Tibial nerve (tissue), 4 donors: ENCODE measurements around the gene RASAL1. TPM values are rescaled to one million over a fixed set of nuclear protein-coding genes. Genes with fewer than 3 reads are reported as not detected.

Source experiments
- DNase-seq, 2 donors: peaks; one replicate each; pipeline ENCODE4 v3.0.0-alpha.2; 2019; ENCODE audit warnings: low spot score in 2 of 2
- H3K27ac ChIP-seq, 4 donors: fragments of 200-600 bp; sonication (generic) in 3 of 4; one replicate each; pipeline ENCODE4 v1.5.1; 2017 to 2019; ENCODE audit warnings: mild to moderate bottlenecking in 1 of 4
- H3K27me3 ChIP-seq, 2 donors: fragments of 200-600 bp; sonication (generic) in 1 of 2; one replicate each; pipeline versions ENCODE4 v1.5.1 to v1.6.0; 2017 to 2019
- H3K36me3 ChIP-seq, 3 donors: fragments of 200-600 bp; sonication (generic); one replicate each; pipeline ENCODE4 v1.5.1; 2018 to 2019
- H3K4me1 ChIP-seq, 4 donors: fragments of 200-600 bp; sonication (generic) in 3 of 4; one replicate each; pipeline ENCODE4 v1.5.1; 2017 to 2019
- H3K4me3 ChIP-seq, 4 donors: fragments of 200-600 bp; sonication (generic) in 3 of 4; one replicate each; pipeline ENCODE4 v1.5.1; 2017 to 2019; ENCODE audit warnings: mild to moderate bottlenecking in 1 of 4, moderate library complexity in 1 of 4
- H3K9me3 ChIP-seq, 4 donors: fragments of 200-600 bp; sonication (generic) in 3 of 4; one replicate each; pipeline ENCODE4 v1.5.1; 2017 to 2019
- EP300 ChIP-seq, 2 donors: sonication (generic); formaldehyde crosslinking; IDR thresholded peaks; one replicate each; pipeline ENCODE4 v1.6.1; 2017; ENCODE audit warnings: antibody characterized with exemption in 2 of 2, mild to moderate bottlenecking in 1 of 2
- POLR2A ChIP-seq, 2 donors: fragments of 450-650 bp; IDR thresholded peaks; one replicate each; pipeline ENCODE4 v1.6.1; 2017; ENCODE audit warnings: antibody characterized with exemption in 2 of 2, mild to moderate bottlenecking in 2 of 2, moderate library complexity in 2 of 2
- WGBS, 2 donors: methylation state at CpG; one replicate each; pipeline ENCODE4 v1.1.5; 2018; 5-methylcytosine and 5-hydroxymethylcytosine counted together
- total RNA-seq, 4 donors: library from RNA; depleted of rRNA; stranded (reverse); fragments of >200 nt; gene quantifications; one replicate each; pipeline ENCODE4 v1.1.0, GENCODE V29; 2016
- TF ChIP-seq, protein P1 (sequence below), 5 experiments: fragments of 200-600 bp in 3 of 5; fragments of 450-650 bp in 2 of 5; sonication (generic) in 3 of 5; IDR thresholded peaks; one replicate each; pipeline ENCODE4 v1.5.1; 2016 to 2019; ENCODE audit warnings: antibody characterized with exemption in 5 of 5, mild to moderate bottlenecking in 3 of 5, moderate library complexity in 2 of 5

RASAL1 gene
- total RNA-seq, 4 donors from 2014 or later: 0.87 to 5.2 (median 3.3) TPM

DNA sequence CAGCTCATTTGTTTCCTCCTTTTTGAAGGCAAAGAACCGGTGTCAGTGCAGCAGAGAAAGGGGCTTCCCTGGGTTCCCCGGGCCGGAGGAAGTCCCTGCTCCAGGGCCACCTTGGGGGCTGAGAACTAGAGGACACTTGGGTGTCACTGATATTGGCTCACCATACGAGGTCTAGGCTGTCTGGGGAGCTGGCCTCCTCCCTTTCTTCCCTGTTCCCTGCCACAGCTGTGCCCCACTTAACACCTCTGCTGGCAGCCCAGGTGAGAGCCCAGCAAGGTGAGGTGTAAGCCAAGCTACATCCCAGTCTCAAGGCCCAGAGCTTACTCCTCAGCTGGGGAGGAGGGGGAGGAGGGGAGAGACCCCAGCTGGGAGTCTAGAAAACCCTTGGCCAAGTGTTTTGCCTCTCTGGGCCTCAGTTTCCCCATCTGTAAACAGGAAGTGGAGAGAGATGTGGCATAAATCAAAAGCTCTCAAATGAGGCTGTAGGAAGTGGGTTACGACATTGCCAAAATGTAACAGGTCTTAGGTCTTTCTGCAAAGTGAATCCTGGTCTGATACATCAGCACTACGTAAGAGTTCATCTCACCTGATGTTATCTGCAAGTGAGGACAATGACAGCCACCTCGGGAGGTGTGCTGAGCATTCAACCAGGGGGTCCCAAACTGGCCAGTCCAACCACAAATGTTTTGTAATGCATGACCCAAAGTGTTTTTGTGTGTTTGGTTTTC is 25.5 kb downstream of the RASAL1 start:
- WGBS, 2 donors: 51 to 79% methylated on average over 7 of the region's 7 CpGs
- H3K36me3 ChIP-seq: no peaks in the 10 kb centered on the region
- DNase-seq: no peak

DNA sequence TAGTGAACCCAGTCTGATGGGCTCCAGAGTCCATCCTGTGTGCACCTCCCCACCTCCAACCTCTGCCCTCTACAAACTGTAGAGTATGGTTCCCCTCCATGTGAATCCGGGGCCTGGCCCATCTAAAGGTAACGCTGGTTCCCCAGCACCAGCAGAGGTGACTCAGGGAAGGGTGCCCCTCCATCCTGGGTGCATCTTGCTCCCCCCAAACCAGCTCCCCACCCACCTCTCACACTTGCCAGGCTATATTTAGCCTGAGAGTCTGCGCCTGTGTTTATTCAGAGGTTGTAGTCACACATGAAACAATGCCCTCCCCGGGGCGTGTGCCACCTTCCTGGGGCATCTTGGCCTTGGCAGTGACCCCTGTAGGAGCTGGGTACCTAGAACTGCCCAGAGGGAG is 26.2 kb downstream of the RASAL1 start:
- H3K27ac ChIP-seq: no peak overlapping the region
- H3K9me3 ChIP-seq: no peaks in the 10 kb centered on the region
- H3K36me3 ChIP-seq: no peaks in the 10 kb centered on the region
- no peaks in the 10 kb centered on the region for H3K4me1 ChIP-seq
- TF ChIP-seq, protein P1, sequence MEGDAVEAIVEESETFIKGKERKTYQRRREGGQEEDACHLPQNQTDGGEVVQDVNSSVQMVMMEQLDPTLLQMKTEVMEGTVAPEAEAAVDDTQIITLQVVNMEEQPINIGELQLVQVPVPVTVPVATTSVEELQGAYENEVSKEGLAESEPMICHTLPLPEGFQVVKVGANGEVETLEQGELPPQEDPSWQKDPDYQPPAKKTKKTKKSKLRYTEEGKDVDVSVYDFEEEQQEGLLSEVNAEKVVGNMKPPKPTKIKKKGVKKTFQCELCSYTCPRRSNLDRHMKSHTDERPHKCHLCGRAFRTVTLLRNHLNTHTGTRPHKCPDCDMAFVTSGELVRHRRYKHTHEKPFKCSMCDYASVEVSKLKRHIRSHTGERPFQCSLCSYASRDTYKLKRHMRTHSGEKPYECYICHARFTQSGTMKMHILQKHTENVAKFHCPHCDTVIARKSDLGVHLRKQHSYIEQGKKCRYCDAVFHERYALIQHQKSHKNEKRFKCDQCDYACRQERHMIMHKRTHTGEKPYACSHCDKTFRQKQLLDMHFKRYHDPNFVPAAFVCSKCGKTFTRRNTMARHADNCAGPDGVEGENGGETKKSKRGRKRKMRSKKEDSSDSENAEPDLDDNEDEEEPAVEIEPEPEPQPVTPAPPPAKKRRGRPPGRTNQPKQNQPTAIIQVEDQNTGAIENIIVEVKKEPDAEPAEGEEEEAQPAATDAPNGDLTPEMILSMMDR (IDR thresholded peaks at IDR 0.05): no peak
- H3K27me3 ChIP-seq: no peaks in the 10 kb centered on the region
- H3K4me3 ChIP-seq: no peak overlapping the region
- 80 to 93% methylated on average over 5 of the region's 5 CpGs for WGBS, 2 donors
- DNase-seq: no peak

More for the DNA sequence above, 25.5 kb downstream of the RASAL1 start:
- H3K9me3 ChIP-seq: no peaks in the 10 kb centered on the region
- no peak overlapping the region for H3K4me3 ChIP-seq
- no peak for TF ChIP-seq EP300 (IDR thresholded peaks at IDR 0.05)
- TF ChIP-seq, protein P1 (IDR thresholded peaks at IDR 0.05): no peak
- no peak for TF ChIP-seq POLR2A (IDR thresholded peaks at IDR 0.05)
- no peaks in the 10 kb centered on the region for H3K27me3 ChIP-seq
- no peaks in the 10 kb centered on the region for H3K4me1 ChIP-seq
- H3K27ac ChIP-seq: no peak overlapping the region

DNA sequence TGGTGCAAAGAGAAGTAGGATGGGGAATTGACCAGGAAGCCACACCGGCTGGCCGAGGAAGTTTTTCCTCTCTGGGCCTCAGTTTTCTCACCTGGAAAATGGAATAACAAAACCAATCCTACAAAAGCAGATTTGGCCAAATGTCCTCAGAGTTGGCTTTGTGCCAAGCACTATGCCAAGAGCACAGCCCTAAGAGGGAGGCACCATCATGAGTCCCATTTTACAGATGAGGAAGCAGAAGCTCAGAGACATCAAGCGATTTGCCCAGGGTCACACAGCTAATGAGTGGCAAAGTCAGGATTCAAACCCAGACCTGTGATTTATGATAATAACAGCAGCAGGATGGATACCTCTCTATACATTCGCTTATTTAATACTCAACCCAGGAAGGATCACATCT is 27.3 kb downstream of the RASAL1 start:
- WGBS, 2 donors: 94 to 96% methylated on average over 4 of the region's 4 CpGs

DNA sequence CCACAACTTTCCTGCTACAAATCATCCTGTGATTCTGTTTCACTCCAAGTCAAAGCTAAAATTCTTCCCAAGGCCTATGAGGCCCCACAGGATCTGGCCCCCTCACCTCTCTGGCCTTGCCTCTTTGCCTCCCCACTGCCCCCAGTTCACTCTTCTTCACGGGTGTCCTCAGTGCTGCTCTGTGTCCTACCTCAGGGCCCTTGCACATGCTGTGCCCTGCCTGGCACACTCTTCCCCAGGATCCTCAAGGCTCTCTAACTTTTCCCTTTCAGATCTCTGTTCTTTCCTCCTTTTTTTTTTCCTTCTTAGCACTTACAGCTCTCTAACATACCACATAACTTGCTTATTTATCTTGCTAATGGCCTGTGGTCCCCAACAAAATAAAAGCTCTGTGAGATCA is 29.2 kb downstream of the RASAL1 start:
- TF ChIP-seq, protein P1 (IDR thresholded peaks at IDR 0.05): no peak
- TF ChIP-seq EP300 (IDR thresholded peaks at IDR 0.05) (no peak), POLR2A (IDR thresholded peaks at IDR 0.05) (no peak)
- H3K36me3 ChIP-seq: no peaks in the 10 kb centered on the region
- H3K27ac ChIP-seq: no peak overlapping the region
- no peak overlapping the region for H3K4me3 ChIP-seq
- no peak for DNase-seq
- no peaks in the 10 kb centered on the region for H3K9me3 ChIP-seq
- WGBS, 2 donors: 56 to 62% methylated on average over 1 of the region's 1 CpG
- H3K27me3 ChIP-seq: peaks cover 0 to 21% of the 10 kb centered on the region in 2 donors
- peaks cover 0 to 5% (median 0%) of the 10 kb centered on the region in 4 donors for H3K4me1 ChIP-seq

More for the DNA sequence above, 27.3 kb downstream of the RASAL1 start:
- Histone ChIP-seq H3K27me3 (peaks cover 0 to 10% of the 10 kb centered on the region in 2 donors), H3K27ac (no peak overlapping the region), H3K4me1 (peaks cover 0 to 5% (median 0%) of the 10 kb centered on the region in 4 donors), H3K4me3 (no peak overlapping the region), H3K36me3 (no peaks in the 10 kb centered on the region), H3K9me3 (no peaks in the 10 kb centered on the region)
- TF ChIP-seq EP300 (IDR thresholded peaks at IDR 0.05): no peak
- no peak for TF ChIP-seq POLR2A (IDR thresholded peaks at IDR 0.05)
- TF ChIP-seq, protein P1 (IDR thresholded peaks at IDR 0.05): no peak
- no peak for DNase-seq

DNA sequence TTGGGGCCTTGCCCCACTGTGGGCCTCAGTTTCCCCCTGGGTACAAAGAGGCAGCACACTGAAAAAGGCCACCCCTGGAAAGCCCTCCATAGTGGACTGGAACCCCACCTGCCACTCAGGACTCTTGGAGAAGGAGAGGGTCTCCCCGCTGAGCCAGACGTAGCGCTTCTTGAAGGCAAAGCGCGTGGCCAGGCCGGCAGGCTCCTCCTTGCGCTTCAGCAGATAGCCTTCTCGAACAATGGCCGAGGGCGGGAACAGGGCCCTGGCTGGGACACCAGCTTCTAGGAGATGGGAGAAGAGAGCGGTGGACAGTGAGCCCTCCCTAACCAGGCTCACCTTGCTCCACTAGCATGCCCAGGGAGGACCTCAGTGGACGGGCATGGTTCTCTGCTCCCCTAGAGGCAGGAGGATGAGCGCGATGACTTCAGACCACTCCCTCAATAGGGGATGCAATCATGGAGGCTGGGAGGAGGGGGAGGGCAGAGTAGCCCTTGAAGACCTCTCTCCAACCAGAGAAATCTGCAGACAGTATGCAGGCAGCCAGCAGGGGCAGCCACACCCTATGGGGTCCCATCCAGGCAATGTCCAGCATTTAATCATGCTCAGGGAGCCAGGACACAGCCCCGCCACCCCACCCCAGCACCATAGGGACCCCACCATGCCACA is 29.8 kb downstream of the RASAL1 start:
- peaks cover 0 to 5% (median 0%) of the 10 kb centered on the region in 4 donors for H3K4me1 ChIP-seq
- 86% methylated on average over 15 of the region's 15 CpGs for WGBS, 2 donors

More for the DNA sequence above, 29.8 kb downstream of the RASAL1 start:
- Histone ChIP-seq H3K36me3 (no peaks in the 10 kb centered on the region), H3K9me3 (no peaks in the 10 kb centered on the region), H3K27me3 (peaks cover 0 to 21% of the 10 kb centered on the region in 2 donors), H3K4me3 (no peak overlapping the region), H3K27ac (no peak overlapping the region)
- TF ChIP-seq POLR2A (IDR thresholded peaks at IDR 0.05) (no peak), EP300 (IDR thresholded peaks at IDR 0.05) (no peak)
- TF ChIP-seq, protein P1 (IDR thresholded peaks at IDR 0.05): no peak
- no peak for DNase-seq
